Measurements from ENCODE around the gene CDC42BPA. TPM values are rescaled to one million over a fixed set of nuclear protein-coding genes. Genes with fewer than 3 reads are reported as not detected.

Gene CDC42BPA
- total RNA-seq, 2 donors from 2014 or later: 26.4 to 36.6 TPM

GRCh38 chr1:227182012-227182411 lies 136.3 kb downstream of the CDC42BPA start:
- H3K9ac ChIP-seq (ENCODE audit: low read depth in 2 of 2, low read length in 2 of 2): no peak overlapping the region
- no peak for TF ChIP-seq CTCF (IDR thresholded peaks at IDR 0.05)
- intact Hi-C loops (cut with DNase I): no loop called here
- no peak overlapping the region for H3K4me3 ChIP-seq
- no peaks in the 10 kb centered on the region for H3K36me3 ChIP-seq
- H3K27ac ChIP-seq: no peak overlapping the region
- DNase-seq: no peak
- H3K27me3 ChIP-seq: no peaks in the 10 kb centered on the region
- no peaks in the 10 kb centered on the region for H3K4me1 ChIP-seq
- no peaks in the 10 kb centered on the region for H3K9me3 ChIP-seq

DNA sequence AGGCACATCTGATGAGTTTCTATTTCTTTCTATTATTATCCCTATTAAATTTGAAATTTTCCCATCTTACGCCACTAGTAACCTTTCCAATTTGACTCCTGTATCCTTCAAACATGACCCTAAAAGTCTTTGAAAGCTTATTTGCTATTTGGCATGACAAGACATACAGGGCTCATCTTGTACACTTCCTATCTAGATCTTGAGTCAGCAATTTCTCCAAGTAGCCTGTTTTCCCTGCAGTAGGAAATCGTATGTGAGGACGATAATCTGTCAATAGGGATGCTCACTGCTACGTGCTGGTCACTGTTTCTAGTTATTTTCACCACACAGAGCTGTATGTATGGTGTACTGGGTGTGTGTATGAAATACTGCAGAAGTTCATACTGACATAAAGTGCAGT lies 142.7 kb downstream of the CDC42BPA start:
- TF ChIP-seq CTCF (IDR thresholded peaks at IDR 0.05): no peak
- Histone ChIP-seq H3K36me3 (no peaks in the 10 kb centered on the region), H3K9me3 (no peaks in the 10 kb centered on the region), H3K27me3 (no peaks in the 10 kb centered on the region), H3K9ac (ENCODE audit: low read depth in 2 of 2, low read length in 2 of 2) (no peak overlapping the region), H3K4me3 (no peak overlapping the region), H3K27ac (no peak overlapping the region), H3K4me1 (no peaks in the 10 kb centered on the region)
- DNase-seq: no peak
- intact Hi-C loops (cut with DNase I): no loop called here

GRCh38 chr1:227174164-227174563 lies 144.1 kb downstream of the CDC42BPA start:
- intact Hi-C loops (cut with DNase I): no loop called here
- TF ChIP-seq CTCF (IDR thresholded peaks at IDR 0.05): no peak
- DNase-seq: no peak
- H3K27ac ChIP-seq: no peak overlapping the region
- H3K4me3 ChIP-seq: no peak overlapping the region
- no peak overlapping the region for H3K9ac ChIP-seq (ENCODE audit: low read depth in 2 of 2, low read length in 2 of 2)
- no peaks in the 10 kb centered on the region for H3K27me3 ChIP-seq
- H3K4me1 ChIP-seq: no peaks in the 10 kb centered on the region
- H3K36me3 ChIP-seq: no peaks in the 10 kb centered on the region
- no peaks in the 10 kb centered on the region for H3K9me3 ChIP-seq

DNA sequence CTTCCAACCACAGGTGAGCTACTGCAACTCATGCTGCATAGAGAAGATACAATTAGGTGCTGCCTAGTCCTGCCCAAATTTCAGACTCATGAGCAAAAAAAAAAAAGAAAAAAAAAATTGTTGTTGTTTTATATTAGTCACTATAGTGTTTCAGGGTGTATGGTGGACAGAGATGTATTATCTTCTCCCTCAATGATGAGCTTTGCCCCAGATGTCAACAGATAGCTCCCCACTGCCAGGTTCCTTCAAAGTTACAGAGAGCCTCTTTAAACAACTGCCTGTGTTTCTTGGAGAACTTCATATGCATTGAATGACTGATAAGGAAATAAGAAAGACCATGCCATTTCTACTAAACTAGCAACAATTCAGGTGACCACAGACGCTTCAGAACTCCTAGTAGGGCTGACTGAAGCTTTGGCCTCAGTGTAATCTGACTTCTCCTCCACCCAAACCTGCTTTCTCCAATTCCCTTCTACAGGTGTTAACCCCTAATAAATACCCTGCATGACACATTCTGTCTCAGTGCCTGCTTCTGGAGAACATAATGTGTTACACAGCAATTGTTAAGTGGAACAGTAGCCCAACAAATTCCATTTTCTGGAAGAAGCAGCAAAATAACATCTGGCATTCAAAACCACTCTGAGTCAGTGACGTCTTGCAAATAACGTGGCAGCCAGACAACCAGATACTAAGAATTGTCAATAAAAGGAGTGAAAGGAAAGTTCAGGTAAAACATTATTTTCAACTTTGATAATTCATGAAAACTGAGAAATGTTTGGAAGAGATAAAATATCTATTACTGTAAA lies 147.7 kb downstream of the CDC42BPA start:
- H3K27me3 ChIP-seq: no peaks in the 10 kb centered on the region
- H3K36me3 ChIP-seq: no peaks in the 10 kb centered on the region
- H3K4me1 ChIP-seq: no peaks in the 10 kb centered on the region
- no peaks in the 10 kb centered on the region for H3K9me3 ChIP-seq
- no peak for TF ChIP-seq CTCF (IDR thresholded peaks at IDR 0.05)
- intact Hi-C loops (cut with DNase I): no loop called here
- DNase-seq: no peak
- no peak overlapping the region for H3K9ac ChIP-seq (ENCODE audit: low read depth in 2 of 2, low read length in 2 of 2)
- no peak overlapping the region for H3K27ac ChIP-seq
- H3K4me3 ChIP-seq: no peak overlapping the region

DNA sequence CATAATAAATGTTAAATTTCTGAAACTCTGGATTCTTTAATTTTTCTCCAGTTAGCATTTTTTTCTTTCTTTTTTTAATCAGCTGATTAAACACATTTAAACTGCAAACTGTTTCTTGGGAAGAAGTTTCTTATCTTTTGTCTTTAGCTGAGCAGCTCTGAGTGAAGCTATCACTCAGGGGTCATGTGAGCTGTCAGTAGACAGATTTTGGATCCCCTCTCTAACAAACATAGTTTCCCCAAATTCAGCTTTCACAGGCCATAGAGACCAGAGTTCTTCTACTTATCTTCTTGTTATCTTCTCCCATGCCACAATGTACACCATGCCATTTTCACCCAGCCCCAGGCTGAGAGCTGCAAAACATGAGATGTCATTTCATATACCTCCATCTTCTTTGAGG lies 148.9 kb downstream of the CDC42BPA start:
- Histone ChIP-seq H3K36me3 (no peaks in the 10 kb centered on the region), H3K4me1 (no peaks in the 10 kb centered on the region), H3K9ac (ENCODE audit: low read depth in 2 of 2, low read length in 2 of 2) (no peak overlapping the region), H3K27me3 (no peaks in the 10 kb centered on the region), H3K9me3 (no peaks in the 10 kb centered on the region), H3K27ac (no peak overlapping the region), H3K4me3 (no peak overlapping the region)
- intact Hi-C loops (cut with DNase I): no loop called here
- no peak for DNase-seq
- no peak for TF ChIP-seq CTCF (IDR thresholded peaks at IDR 0.05)

All from colonic mucosa (tissue), 4 donors.